Measurements from ENCODE around the gene FMNL3.

Gene FMNL3

DNA sequence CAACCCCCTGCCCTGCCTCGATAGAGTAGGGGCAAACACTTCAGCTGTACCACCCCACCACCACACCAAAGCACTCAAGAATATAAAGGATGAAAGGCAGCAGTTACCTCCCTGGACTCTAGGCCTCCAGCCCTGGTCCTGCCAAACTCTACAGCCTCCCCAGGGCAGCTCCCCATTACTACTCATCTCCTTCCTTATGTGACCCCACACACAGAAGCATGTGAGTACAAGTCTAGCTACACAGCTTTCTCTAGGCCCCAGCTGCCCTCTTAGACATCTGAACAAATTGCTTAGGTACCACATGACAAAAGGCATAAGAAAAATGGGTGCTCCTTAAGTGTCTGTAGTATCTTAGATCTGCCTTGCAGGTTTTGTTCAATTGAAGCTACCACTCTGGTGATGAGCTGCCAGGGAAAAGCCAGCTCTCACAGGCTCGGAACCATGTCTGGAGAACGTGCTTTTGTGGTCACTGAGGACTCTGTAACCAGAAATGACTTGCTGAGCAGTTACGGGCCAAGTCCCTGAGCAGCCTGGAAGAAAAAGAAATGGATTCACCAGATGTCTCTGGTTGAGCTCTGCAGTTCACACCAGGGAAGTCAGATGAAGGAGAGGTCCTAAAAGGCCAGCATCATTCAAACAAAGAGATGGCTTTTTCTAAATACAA is 32.8 kb downstream of the FMNL3 start:
- peak; percentile 32 for DNase-seq (ENCODE audit: low read depth)
- no peak overlapping the region for H3K4me3 ChIP-seq (ENCODE audit: low read depth, low read length)
- TF ChIP-seq, protein P1, sequence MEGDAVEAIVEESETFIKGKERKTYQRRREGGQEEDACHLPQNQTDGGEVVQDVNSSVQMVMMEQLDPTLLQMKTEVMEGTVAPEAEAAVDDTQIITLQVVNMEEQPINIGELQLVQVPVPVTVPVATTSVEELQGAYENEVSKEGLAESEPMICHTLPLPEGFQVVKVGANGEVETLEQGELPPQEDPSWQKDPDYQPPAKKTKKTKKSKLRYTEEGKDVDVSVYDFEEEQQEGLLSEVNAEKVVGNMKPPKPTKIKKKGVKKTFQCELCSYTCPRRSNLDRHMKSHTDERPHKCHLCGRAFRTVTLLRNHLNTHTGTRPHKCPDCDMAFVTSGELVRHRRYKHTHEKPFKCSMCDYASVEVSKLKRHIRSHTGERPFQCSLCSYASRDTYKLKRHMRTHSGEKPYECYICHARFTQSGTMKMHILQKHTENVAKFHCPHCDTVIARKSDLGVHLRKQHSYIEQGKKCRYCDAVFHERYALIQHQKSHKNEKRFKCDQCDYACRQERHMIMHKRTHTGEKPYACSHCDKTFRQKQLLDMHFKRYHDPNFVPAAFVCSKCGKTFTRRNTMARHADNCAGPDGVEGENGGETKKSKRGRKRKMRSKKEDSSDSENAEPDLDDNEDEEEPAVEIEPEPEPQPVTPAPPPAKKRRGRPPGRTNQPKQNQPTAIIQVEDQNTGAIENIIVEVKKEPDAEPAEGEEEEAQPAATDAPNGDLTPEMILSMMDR (IDR thresholded peaks at IDR 0.05; ENCODE audit: insufficient read depth, low read depth, low read length, missing control alignments): no peak

DNA sequence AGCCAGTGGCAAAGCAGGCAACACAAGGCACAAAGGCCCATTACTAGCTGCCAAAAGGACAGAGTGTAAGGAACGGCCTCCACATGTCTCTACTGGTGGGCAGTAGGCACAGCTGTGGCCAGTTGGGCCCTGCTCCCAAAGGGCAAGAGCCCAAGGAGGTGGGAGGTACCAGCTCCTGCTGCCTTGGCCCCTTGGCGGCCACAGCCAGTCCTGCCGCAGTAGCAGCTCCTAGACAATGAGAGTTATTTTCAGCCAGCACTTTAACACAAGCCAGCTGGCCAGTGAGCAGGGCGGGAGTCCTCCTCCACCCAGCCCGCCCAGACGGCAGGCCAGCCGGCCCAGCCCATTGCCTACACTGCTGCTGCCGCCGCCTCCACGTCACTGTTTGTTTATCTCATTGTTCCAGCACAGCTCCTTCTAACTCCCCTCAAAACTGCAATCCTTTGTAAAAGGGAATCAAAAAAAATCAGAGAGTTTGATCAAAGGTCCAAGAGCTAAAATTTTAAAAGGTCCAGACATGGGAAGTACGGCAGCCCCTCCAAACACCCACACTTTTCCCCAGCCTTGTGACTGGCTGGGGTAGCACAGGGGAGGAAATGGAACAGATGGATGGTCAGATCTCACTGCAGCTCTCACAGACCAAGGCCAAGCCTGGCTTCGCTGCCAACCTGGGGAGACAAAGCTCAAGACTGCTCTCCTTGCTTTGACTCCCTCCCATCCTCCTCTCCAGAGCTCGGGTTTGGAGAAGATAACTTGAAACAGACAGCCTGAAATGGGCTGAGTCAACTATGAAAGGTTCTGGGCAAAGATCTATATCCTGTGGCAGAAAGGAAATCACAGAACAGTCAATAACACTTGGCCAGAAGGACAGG is 33.5 kb downstream of the FMNL3 start:
- TF ChIP-seq, protein P1 (IDR thresholded peaks at IDR 0.05; ENCODE audit: insufficient read depth, low read depth, low read length, missing control alignments): no peak
- DNase-seq (ENCODE audit: low read depth): peak; percentile 49
- no peak overlapping the region for H3K4me3 ChIP-seq (ENCODE audit: low read depth, low read length)

DNA sequence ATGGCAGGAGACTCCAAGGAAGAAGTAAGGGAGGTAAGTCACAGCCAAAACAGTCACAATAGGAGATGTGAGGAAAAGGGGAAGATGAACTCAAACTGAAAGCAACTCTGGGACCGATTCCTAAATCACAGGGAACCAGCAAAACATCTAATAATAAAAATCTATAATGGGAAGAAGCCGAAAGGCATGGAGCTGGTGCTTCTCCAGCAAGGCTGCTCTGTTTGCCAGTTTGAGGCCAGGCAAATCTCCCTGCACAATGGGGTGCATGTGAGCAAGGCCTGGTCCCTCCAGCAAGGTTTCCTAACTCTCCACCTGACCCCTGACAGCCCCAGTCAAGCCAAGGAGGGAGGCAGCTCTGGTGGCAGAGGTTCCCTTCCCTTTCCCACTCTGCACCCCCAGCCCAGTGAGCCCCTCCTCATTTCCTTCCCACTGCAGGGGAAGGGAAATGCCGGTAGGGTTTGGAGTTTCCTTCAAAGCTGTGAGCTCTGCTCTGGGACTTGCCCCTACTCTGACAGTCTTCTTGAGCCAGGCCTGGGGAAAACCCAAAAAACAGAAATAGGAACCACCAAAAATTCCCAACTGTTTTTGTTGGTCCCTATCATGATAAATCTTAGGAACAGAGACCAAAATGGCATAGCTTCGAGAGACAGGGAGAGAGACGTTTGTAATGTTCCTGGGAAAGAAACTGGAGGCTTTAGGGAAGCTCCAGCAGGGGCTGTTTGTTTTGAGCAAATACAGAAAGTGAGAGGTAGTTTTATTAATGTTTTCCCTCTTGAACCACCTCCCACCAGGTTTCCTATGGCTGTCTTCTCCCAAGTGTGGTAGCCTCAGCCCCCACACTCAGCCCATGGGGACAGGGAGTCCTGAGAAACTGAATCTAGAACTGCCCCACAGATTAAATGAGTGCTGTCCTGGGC is 34.6 kb downstream of the FMNL3 start:
- peak; percentile 37 for DNase-seq (ENCODE audit: low read depth)
- peak overlapping the region; percentile 35 for H3K4me3 ChIP-seq (ENCODE audit: low read depth, low read length)
- TF ChIP-seq, protein P1 (IDR thresholded peaks at IDR 0.05; ENCODE audit: insufficient read depth, low read depth, low read length, missing control alignments): no peak

DNA sequence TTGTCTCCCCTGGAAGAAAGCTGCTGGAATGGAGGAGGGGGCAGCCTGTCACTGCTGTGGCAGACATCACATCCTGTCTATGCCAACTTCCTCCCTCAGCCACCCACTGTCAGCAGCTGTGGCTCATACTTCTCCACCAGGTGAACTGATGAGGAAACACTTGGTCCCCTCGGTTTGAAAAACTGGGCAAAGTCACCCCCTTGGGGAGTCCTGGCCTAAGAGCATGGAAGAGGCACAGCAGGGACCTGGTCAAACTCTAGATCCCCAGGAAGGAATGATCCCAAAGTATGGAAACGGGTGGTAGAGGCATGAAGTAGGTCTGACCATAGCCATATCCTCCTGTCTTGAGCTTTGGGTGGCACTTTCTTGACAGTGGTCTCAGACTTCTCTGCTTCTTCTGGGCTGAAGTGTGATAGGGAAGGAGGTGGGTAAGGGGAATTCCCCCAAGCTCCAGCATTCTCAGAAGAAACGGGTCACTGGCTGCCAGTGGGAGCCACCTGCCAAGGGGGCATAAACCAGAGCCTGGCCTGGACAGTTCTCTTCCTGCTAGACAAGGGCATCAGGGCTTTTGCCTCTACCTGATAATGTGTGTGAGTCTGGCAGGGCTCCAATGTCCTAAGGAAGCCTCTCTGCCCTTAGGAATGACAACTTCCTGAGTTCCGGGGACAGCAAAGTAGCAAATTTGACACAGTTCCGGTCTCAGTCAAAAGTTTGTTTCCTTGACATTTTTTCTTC is 36.0 kb downstream of the FMNL3 start:
- H3K4me3 ChIP-seq (ENCODE audit: low read depth, low read length): peak overlapping the region; percentile 35
- TF ChIP-seq, protein P1 (IDR thresholded peaks at IDR 0.05; ENCODE audit: insufficient read depth, low read depth, low read length, missing control alignments): no peak
- peak; percentile 55 for DNase-seq (ENCODE audit: low read depth)

DNA sequence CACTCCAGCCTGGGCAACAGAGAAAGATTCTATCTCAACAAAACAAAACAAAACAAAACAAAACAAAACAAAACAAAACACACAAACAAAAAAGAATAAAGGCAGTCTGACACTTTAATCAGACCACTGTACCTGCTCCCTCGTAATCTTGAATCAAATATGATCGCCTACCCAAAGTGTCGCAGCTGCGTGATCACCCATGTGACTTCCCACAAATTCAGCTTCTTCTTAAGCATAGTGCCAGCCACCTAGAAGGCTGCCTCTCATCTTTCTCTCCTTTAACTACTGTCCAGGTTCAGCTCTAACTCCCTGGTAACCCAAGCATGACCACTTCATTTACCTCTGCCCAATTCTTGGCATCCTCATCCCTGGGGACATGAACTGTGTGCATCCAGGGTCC is 37.4 kb downstream of the FMNL3 start:
- no peak overlapping the region for H3K4me3 ChIP-seq (ENCODE audit: low read depth, low read length)
- DNase-seq (ENCODE audit: low read depth): no peak
- TF ChIP-seq, protein P1 (IDR thresholded peaks at IDR 0.05; ENCODE audit: insufficient read depth, low read depth, low read length, missing control alignments): no peak
